Middle frontal gyrus (tissue), 1 donor: ENCODE measurements around the gene ATP1B4.
"Not testable (repeated sequence)": the region's sequence is repeated elsewhere in the genome, so short reads cannot be mapped to it uniquely, and the experiment has no call there.

Experiments used
- DNase-seq: peaks from one replicate; pipeline ENCODE4 v3.0.0-alpha.2; 2015; ENCODE audit warnings: low spot score; ENCODE audit errors: extremely low spot score

The ATP1B4 gene

DNA sequence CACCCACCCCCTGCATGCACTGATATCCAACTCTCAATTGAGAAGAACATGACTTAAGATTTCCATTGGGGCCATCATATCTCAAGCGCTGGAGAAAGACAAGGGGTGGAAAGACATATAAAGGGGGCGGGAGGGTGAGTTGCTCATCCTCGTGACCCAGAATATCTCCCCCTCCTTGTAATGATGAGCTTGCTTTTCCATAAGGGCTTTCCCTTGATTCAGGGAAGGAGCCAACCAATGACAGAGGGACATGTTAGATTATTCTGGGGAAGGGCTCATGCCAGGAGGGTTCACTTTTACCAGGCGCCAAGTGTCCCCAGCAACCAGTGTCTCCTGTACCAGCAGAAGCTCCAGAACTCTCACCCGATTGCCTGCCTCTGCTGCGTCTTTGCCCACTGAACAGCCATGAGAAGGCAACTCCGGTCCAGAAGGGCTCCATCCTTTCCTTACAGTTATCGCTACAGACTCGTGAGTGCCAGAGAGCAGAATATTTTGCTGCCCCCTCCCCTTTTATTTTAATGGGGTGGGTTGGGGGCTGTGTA lies at the start of gene ATP1B4:
ATP1B4 (plus strand) TSS at position 326 of the 542 bp plus-strand sequence; CDS start at position 406, 80 bp downstream.
- DNase-seq: no peak

- DNase-seq: no peak
Measured at GRCh38 chrX:120315776-120316175, 46.1 kb upstream of the ATP1B4 start.

DNA sequence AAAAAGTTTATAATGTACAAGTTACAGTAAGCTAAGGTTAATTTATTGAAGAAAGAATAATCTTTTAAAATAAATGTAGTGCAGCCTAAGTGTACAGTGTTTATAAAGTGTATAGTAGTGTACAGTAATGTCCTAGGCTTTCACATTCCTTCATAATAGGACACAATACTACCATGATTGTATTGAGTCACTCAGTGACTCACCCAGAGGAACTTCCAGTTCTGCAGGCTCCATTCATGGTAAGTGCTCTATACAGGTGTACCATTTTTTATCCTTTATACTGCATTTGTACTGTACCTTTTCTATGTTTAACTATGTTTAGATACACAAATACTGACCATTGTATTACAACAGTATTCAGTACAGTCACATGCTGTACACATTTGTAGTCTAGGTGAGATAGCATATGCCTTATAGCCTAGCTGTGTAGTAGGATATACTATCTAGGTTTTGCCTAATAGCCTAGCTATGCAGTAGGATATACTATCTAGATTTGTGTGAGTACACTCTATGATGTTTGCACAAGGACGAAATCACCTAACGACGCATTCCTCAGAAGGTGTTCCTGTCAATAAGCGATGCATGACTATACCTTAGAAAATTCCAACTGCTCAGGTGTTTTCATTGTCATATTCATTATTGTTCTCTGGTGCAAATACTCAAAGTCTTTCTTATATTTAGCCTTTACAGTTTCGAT lies 45.2 kb upstream of the ATP1B4 start:
- no peak for DNase-seq

- no peak for DNase-seq
Measured at GRCh38 chrX:120318411-120318810, 43.5 kb upstream of the ATP1B4 start.

DNA sequence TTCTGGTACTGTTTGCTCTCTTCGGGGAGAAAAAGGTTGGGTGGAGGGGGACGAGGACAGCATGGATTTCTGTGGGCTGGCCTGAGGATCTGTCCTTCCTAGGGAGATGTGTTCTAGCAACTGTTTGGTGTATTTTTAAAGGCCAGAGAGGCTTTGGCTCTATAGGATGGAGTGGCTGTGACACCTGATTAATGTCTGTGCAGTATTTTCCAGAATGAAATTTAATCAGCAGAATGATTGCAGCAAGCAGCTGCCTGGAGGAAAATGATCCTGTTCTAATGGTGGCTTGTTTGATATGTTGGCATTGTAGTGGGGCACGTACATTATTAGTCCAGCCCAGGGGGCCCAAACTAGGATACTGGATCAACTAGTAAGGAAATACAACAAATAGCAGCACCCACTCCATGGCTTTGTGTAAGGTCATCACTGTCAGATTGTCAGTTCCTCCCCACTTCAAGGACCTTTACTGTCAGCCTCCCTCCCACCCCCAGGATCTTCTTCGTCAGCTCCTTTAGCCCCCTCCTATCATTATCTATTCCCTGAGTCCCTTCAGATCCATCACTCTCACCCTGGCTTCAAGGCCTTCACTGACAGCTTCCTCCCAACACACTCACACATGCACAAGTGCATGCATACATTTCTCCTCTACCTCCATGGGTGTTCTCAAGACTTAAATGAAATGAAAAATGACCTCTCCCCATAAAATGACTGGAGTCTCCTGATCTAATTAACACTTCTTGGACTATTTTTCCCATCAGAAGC lies 40.2 kb upstream of the ATP1B4 start:
- DNase-seq: no peak

DNA sequence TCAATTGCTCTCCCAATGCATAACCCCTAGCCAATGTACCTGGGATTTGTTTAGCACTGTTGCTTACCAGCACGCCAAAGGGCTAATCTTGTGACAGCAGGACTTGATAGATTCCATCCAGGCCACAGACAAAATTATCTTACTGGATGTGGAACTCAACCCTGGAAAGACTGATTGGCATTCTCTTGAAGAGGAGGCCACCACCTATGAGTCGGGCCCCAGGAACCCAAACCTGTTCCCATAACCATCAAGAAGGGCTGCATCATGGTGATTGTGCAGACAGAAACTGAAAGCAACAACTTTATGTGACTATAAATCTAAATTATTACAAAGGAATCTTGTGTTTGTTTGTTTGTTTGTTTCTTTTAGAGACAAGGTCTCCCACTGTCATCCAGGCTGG lies 30.8 kb upstream of the ATP1B4 start:
- no peak for DNase-seq

DNA sequence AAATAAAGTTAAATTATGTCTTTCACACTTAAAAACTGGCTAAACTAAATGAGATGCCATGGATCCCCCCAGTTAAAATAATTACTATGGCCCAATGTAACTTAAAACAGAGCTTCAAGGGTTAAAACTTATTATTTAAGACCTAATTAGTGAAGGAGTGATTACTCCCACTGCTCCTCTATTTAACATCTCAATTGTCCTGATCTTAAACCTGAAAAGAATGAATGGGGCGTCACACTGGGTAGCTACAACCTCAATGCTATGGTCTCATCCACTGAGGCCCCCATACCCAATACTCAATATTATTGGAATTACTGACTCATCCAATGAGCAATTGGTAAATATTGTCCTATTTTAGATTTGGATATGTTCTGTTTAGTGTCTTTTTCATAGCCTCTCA lies 29.5 kb upstream of the ATP1B4 start:
- no peak for DNase-seq

DNA sequence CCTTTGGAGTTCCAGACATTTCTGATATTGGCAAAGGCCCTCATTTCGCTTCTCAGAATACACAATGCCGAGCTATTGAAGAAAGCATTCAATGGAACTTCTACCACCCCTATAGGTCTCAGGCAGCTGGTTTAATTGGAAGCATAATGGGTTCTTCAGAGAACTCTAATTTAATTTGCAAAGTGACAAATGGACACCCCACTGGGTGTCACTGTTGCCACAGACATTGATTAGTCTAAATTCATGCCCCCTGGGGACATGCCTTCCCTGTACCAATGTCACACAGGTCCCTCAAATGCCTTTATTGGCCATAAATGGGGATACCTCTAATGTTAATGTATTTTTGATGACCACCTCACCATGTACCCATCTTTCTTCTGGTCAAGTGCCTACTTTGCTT lies 27.7 kb upstream of the ATP1B4 start:
- no peak for DNase-seq

DNA sequence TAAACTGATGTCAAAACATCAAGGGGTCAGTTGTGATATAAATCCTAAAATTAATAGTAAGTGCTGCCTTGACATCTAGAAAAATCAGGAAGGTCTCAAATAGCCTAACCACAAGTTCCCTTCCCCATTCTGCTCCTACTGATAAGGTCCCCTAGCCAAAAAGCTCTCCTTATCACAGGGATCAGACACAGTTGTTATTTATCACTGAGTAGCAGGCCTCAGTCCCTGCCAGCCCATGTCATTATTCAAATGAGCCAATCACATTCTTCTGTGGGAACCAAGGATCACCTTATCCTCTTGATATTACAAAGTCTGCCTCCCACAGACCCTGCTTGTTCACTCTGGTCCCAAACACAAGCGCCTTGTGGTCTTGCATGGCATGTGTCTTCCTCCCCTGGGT lies 27.3 kb upstream of the ATP1B4 start:
- DNase-seq: no peak

DNA sequence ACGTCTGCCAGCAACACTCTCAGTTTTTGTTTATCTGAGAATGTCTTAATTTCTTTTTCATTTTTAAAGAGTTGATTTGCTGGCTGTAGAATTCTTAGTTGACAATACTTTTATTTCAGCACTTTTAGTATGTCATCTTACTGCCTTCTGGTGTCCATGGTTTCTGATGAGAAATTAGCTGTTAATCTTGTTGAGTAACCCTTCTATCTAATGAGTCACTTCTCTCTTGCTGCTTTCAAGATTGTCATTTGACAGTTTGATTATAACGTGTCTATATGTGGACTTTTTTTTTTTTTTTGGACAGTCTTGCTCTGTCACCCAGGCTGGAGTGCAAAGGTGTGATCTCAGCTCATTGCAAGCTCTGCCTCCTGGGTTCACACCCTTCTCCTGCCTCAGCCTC lies 26.6 kb upstream of the ATP1B4 start:
- DNase-seq: no peak

DNA sequence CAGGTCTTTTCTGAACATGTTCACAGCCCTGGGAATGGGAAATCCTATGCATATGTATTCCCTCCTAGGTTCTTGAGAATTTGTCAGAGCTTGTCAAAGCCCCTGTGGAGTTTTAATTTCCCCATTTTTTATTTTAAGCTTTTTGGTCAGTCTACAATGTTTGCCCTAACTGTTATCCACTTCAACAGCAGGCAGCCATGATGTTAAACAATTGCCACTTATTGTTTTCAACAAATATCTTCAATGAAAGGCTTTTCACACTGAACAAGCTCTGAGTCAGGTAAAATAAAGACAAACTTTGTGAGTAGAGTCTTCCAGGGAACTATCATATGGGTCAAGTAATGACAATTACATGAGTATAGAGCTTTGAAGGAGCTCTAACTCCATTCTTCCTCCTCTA lies 25.0 kb upstream of the ATP1B4 start:
- DNase-seq: no peak

GRCh38 chrX:120344566-120344965 lies 17.3 kb upstream of the ATP1B4 start:
- not testable (repeated sequence) for DNase-seq

DNA sequence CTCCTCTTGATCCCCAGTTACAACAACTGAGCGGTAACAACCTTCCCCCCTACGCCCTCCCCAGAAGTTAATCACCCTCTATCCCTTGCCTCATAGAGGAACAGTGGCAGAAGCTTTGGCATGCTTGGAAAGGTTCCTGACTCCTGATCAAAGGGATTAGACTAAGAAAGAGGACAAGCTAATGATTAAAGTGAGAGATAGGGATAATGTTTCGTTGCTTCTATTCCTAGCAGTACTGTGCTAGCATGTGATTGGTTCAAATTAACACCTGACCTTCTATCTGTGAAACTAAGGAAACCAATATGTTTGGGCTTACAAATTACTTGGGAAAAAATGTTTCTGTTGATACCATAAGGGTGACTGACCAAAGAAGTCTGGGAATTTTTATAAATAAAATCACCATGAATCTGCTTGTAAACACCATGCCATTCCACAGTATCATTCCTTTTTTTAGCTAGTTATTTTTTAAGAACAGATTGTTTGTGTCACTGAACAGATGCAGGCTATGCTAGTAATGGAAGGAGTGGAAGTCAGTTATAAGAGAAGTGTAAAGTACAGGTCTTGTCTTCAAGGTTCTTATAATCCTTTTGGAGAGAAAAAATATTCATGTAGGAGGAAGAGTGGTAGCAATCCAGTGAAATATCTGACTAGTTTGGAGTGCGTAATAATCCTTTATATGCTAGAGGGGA lies 11.3 kb upstream of the ATP1B4 start:
- DNase-seq: no peak

GRCh38 chrX:120356084-120356483 lies 5.8 kb upstream of the ATP1B4 start:
- no peak for DNase-seq

DNA sequence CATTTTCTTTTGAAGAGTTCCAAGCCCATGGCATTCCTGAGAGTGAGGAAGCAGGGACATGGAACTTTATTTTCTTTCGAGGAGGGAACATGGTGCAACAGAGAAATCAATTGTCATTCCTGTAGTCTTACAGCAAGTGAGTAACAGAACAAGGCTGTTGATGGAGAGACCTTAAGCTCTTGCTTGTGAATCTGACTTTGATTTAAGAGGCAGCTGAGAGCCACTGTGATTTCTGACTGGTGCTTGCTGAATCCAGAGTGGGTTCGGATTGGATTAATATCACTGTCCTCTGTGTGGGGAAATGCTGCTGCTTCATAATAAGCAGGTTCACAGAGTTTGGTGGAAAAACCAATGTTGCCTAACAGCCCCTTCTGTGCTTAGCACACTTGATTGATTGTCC lies 4.7 kb upstream of the ATP1B4 start:
- DNase-seq: no peak

GRCh38 chrX:120358737-120359456 lies 3.0 kb upstream of the ATP1B4 start:
- DNase-seq: no peak

DNA sequence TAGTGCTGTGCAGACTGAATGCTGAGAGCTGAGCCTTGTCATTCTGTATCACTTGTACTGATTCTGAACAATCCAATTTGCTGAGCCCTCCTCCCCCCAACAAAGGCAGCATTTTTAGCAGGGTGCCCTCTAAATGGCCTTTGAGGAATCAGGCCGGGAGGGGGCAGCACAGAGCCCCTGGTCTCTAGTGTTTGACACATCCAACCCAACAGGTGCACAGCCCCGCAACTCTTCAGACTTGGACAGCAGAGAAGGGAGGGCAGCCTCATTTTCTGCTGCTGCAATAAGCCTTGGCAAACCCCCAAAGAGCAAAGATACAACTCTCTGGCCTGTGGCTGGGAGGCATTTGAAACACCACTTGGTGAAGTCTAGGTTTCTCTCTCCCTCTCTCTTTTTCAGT lies 3.4 kb downstream of the ATP1B4 start:
- no peak for DNase-seq

DNA sequence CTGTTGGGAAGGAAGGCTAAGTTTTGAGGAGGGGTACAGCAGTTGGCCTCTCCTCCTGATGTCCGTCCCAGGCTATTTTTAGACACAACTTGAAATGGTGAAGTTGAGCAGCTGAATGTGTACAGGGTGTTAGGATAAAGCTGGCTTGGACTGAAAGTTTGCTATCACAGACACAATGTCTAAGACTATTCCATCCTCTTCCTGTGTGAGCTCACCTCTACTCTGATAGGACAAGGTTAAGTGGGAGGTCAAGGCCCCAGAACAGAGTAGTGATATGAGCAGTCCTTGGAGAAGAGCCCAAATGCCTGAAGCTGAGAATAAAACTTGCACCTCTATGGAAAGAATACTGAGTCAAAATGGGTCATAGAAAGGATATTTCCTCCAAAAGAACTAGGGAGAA lies 4.1 kb downstream of the ATP1B4 start:
- DNase-seq: no peak

GRCh38 chrX:120366794-120367193 lies 4.9 kb downstream of the ATP1B4 start:
- DNase-seq: no peak

GRCh38 chrX:120367402-120368109 lies 5.7 kb downstream of the ATP1B4 start:
- no peak for DNase-seq
